WTC11 (cell line): ENCODE data around the gene LPCAT3. TPM values are rescaled to one million over a fixed set of nuclear protein-coding genes. Genes with fewer than 3 reads are reported as not detected.

Experiments
- ATAC-seq: fragments of 200-7000 bp; cut with Tn5 transposase; 2 replicates; pipeline ENCODE4 v1.10.0; 2021; ENCODE audit warnings: mild to moderate bottlenecking, moderate library complexity
- CTCF ChIA-PET: fragments of 300-600 bp; sonication (Branson Sonifier 250); formaldehyde crosslinking; loops from one replicate; lab custom pipeline; 2021; ENCODE audit warnings: antibody characterized with exemption; lab: Charles Lee
- POLR2A ChIA-PET: fragments of 350-600 bp; sonication (Branson Sonifier 250); formaldehyde crosslinking; loops from one replicate; lab custom pipeline; 2021; ENCODE audit warnings: antibody characterized with exemption; lab: Charles Lee
- DNase-seq: peaks from one replicate; pipeline ENCODE4 v3.0.0; 2021; ENCODE audit warnings: low spot score
- H3K27ac Mint-ChIP-seq: 2 replicates; pipeline ENCODE4 v1.8.0; 2021; ENCODE audit warnings: mixed read lengths
- H3K27me3 Mint-ChIP-seq: 2 replicates; pipeline ENCODE4 v1.8.0; 2021; ENCODE audit warnings: low read depth, mild to moderate bottlenecking, moderate library complexity, mixed read lengths
- H3K36me3 Mint-ChIP-seq: 2 replicates; pipeline ENCODE4 v1.8.0; 2021; ENCODE audit warnings: mixed read lengths
- H3K4me1 Mint-ChIP-seq: 2 replicates; pipeline ENCODE4 v1.8.0; 2022; ENCODE audit warnings: mixed read lengths
- H3K4me3 Mint-ChIP-seq: 2 replicates; pipeline ENCODE4 v1.8.0; 2021; ENCODE audit warnings: mild to moderate bottlenecking, moderate library complexity, mixed read lengths
- H3K9me3 Mint-ChIP-seq: 2 replicates; pipeline ENCODE4 v1.8.0; 2021; ENCODE audit warnings: mixed read lengths
- ETV6 ChIP-seq: sonication (generic); formaldehyde crosslinking; IDR thresholded peaks from 2 replicates; pipeline ENCODE4 v1.8.1; 2022; ENCODE audit warnings: mild to moderate bottlenecking, missing genetic modification reagents
- FOXP1 ChIP-seq: sonication (generic); formaldehyde crosslinking; IDR thresholded peaks from 2 replicates; pipeline ENCODE4 v1.8.0; 2022; ENCODE audit warnings: missing genetic modification reagents, mild to moderate bottlenecking, moderate library complexity, borderline replicate concordance
- GTF2I ChIP-seq: fragments of 250-450 bp; sonication (Bioruptor Pico); conservative IDR thresholded peaks from 2 replicates; pipeline ENCODE4 v1.4.0; 2021; ENCODE audit warnings: mild to moderate bottlenecking
- MYBL2 ChIP-seq: sonication (generic); formaldehyde crosslinking; IDR thresholded peaks from 2 replicates; pipeline ENCODE4 v1.8.1; 2023; ENCODE audit warnings: mild to moderate bottlenecking, moderate library complexity, missing genetic modification reagents
- NR1H2 ChIP-seq: sonication (generic); formaldehyde crosslinking; IDR thresholded peaks from 2 replicates; pipeline ENCODE4 v1.9.0; 2021; ENCODE audit warnings: mild to moderate bottlenecking, moderate library complexity, missing genetic modification reagents
- PRRX2 ChIP-seq: fragments of 250-450 bp; sonication (Bioruptor Pico); IDR thresholded peaks from 2 replicates; pipeline ENCODE4 v1.8.0; 2021; ENCODE audit warnings: mild to moderate bottlenecking
- TP53 ChIP-seq: sonication (generic); formaldehyde crosslinking; IDR thresholded peaks from 2 replicates; pipeline ENCODE4 v1.8.1; 2023; ENCODE audit warnings: mild to moderate bottlenecking, missing genetic modification reagents
- ZNF138 ChIP-seq: sonication (generic); formaldehyde crosslinking; conservative IDR thresholded peaks from 2 replicates; pipeline ENCODE4 v1.8.1; 2022; ENCODE audit warnings: mild to moderate bottlenecking, moderate library complexity, missing genetic modification reagents
- ZNF219 ChIP-seq: sonication (generic); formaldehyde crosslinking; IDR thresholded peaks from 2 replicates; pipeline ENCODE4 v1.8.0; 2023; ENCODE audit warnings: missing genetic modification reagents, mild to moderate bottlenecking, borderline replicate concordance
- ZNF423 ChIP-seq: fragments of 250-450 bp; sonication (Bioruptor Pico); IDR thresholded peaks from 2 replicates; pipeline ENCODE4 v2.1.2; 2022; ENCODE audit warnings: mild to moderate bottlenecking, moderate library complexity
- total RNA-seq: library from RNA; stranded (reverse); gene quantifications from 3 replicates; pipeline ENCODE4 v1.2.3, GENCODE V29; 2021
- TF ChIP-seq, protein P1 (sequence below): fragments of 250-450 bp; sonication (Bioruptor Pico); IDR thresholded peaks from 2 replicates; pipeline ENCODE4 v1.9.0; 2021; ENCODE audit warnings: mild to moderate bottlenecking
- TF ChIP-seq, protein P2 (sequence below): sonication (generic); formaldehyde crosslinking; IDR thresholded peaks from 2 replicates; pipeline ENCODE4 v1.8.0; 2022; ENCODE audit warnings: mild to moderate bottlenecking, missing genetic modification reagents
- TF ChIP-seq, protein P3 (sequence below): sonication (generic); formaldehyde crosslinking; IDR thresholded peaks from 2 replicates; pipeline ENCODE4 v1.8.0; 2023; ENCODE audit warnings: missing genetic modification reagents
- TF ChIP-seq, protein P4 (sequence below): sonication (generic); formaldehyde crosslinking; IDR thresholded peaks from 2 replicates; pipeline ENCODE4 v1.8.0; 2022; ENCODE audit warnings: mild to moderate bottlenecking, missing genetic modification reagents
- TF ChIP-seq, protein P5 (sequence below): sonication (generic); formaldehyde crosslinking; IDR thresholded peaks from 2 replicates; pipeline ENCODE4 v1.8.1; 2023; ENCODE audit warnings: mild to moderate bottlenecking, missing genetic modification reagents, moderate library complexity

LPCAT3 gene
- total RNA-seq, 1 experiment from 2014 or later = 40.0 TPM

DNA sequence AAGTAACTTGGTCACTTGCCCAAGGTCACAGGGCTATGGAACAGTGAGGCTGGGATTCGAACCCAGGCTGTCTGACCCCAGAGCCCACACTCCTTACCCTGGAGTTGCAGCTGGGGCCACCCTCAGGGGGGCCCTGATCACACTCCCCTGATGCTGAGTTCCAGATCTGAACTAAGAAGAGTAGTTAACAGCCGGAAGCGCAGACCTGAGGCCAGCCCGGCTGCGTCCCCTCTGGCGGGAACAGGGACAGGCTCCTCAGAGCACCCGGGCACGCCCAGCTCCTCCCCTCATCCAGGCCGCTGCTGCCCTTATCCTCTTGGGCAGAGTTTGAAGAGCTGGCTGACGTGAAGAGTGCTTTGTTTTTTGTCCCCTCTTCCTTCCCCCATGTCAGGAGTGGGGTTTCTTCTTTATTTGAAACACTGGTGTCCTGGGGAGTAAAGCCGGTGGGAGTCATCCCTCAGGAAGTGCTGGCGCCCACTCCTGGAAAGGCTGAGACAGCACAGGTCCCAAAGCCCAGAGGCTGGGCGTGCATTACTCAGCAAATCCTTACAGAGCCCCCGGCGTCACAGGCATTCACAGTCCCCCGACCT is 56.5 kb downstream of the LPCAT3 start (continued):
- TF ChIP-seq, protein P1, sequence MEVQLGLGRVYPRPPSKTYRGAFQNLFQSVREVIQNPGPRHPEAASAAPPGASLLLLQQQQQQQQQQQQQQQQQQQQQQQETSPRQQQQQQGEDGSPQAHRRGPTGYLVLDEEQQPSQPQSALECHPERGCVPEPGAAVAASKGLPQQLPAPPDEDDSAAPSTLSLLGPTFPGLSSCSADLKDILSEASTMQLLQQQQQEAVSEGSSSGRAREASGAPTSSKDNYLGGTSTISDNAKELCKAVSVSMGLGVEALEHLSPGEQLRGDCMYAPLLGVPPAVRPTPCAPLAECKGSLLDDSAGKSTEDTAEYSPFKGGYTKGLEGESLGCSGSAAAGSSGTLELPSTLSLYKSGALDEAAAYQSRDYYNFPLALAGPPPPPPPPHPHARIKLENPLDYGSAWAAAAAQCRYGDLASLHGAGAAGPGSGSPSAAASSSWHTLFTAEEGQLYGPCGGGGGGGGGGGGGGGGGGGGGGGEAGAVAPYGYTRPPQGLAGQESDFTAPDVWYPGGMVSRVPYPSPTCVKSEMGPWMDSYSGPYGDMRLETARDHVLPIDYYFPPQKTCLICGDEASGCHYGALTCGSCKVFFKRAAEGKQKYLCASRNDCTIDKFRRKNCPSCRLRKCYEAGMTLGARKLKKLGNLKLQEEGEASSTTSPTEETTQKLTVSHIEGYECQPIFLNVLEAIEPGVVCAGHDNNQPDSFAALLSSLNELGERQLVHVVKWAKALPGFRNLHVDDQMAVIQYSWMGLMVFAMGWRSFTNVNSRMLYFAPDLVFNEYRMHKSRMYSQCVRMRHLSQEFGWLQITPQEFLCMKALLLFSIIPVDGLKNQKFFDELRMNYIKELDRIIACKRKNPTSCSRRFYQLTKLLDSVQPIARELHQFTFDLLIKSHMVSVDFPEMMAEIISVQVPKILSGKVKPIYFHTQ = no peak
- TF ChIP-seq ZNF423 (CRISPR knock-in tag) = 0 out of 2 replicates have a peak, but pooled peaks have one; percentile 4
- TF ChIP-seq, protein P2, sequence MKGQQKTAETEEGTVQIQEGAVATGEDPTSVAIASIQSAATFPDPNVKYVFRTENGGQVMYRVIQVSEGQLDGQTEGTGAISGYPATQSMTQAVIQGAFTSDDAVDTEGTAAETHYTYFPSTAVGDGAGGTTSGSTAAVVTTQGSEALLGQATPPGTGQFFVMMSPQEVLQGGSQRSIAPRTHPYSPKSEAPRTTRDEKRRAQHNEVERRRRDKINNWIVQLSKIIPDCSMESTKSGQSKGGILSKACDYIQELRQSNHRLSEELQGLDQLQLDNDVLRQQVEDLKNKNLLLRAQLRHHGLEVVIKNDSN = no peak
- TF ChIP-seq, protein P3, sequence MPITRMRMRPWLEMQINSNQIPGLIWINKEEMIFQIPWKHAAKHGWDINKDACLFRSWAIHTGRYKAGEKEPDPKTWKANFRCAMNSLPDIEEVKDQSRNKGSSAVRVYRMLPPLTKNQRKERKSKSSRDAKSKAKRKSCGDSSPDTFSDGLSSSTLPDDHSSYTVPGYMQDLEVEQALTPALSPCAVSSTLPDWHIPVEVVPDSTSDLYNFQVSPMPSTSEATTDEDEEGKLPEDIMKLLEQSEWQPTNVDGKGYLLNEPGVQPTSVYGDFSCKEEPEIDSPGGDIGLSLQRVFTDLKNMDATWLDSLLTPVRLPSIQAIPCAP (CRISPR knock-in tag) = no peak

DNA sequence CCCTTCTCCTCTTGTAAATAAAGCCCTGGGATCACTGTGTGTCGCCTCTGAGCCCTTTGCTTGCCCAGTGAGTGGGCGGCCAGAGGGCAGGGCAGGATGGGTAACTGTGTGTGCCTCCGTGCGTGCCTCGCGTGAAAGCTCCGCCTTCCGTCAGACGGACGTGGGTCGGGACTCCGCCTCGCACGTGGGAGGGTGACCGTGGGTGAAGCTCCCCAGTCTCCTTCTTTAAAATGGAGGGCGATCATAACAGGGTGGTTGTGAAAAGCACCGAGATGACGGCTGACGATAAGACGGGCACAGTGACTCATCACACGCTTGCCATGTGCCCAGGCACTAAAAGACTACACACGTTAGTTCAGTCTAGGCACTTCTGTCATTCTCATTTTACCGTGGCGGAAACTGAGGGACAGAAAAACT is 57.0 kb downstream of the LPCAT3 start:
- ChIA-PET POLR2A (interaction anchor here (1.5 to 6.6 kb wide), 4 partner anchors 16 to 88 kb away, joined by 10 to 167 read pairs (median 14); partner anchors contain the start of genes C12orf57, RNU7-1 and SPSB2), CTCF (interaction anchor here (0.6 to 9.7 kb wide), 24 partner anchors 9 to 261 kb away, joined by 3 to 296 read pairs (median 6); partner anchors contain the start of genes ATN1, C12orf57, LPCAT3 and MLF2)
- ATAC-seq (no peak), DNase-seq (no peak)
- Mint-ChIP-seq H3K4me3 (peak overlapping the region; percentile 75), H3K27me3 (no peaks in the 10 kb centered on the region), H3K27ac (peak overlapping the region; percentile 99), H3K4me1 (peaks cover 53% of the 10 kb centered on the region), H3K36me3 (peaks cover 12% of the 10 kb centered on the region), H3K9me3 (no peaks in the 10 kb centered on the region)
- TF ChIP-seq, protein P4, sequence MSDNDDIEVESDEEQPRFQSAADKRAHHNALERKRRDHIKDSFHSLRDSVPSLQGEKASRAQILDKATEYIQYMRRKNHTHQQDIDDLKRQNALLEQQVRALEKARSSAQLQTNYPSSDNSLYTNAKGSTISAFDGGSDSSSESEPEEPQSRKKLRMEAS (CRISPR knock-in tag) = no peak
- TF ChIP-seq GTF2I (CRISPR knock-in tag) = no peak
- 0 out of 2 replicates have a peak, but pooled peaks have one; percentile 17 for TF ChIP-seq ETV6 (CRISPR knock-in tag)
- peak; percentile 14; the same call in 1 of the 2 replicates for TF ChIP-seq PRRX2 (CRISPR knock-in tag)

DNA sequence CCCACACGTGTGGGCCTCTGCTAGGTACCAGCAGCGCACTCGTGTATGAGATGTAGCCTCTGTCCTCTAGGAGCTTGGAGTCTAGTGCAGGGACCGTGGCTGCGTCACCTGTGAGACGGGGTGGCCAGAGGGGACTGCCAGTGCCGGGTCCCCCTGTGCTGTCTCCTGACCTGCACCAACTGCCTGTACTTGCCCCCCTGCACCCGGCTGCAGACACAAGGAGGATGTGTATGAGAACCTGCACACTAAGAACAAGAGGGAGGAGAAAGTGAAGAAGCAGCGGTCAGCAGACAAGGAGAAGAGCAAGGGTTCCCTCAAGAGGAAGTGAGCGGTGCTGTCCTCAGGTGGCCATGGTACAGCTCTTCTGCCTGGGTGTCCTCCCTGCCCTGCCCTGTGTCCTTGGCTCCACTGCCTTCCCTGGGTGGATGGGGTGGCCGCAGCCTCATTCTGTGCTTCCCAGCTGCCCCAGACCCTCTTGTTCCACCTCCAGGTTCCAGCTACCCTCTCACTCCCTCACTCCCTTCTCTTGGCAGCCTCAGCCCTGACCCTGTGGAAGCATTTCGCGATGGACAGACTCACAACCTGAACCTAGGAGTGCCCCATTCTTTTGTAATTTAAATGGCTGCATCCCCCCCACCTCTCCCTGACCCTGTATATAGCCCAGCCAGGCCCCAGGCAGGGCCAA is 57.5 kb downstream of the LPCAT3 start:
- H3K4me3 Mint-ChIP-seq = no peak overlapping the region
- ChIA-PET CTCF (interaction anchor here (0.6 to 9.7 kb wide), 14 partner anchors 8 to 229 kb away, joined by 3 to 296 read pairs (median 4); partner anchors contain the start of genes C12orf57, PEX5 and RNU7-1), POLR2A (interaction anchor here (0.6 to 6.6 kb wide), 4 partner anchors 16 to 119 kb away, joined by 4 to 167 read pairs (median 14); partner anchors contain the start of genes C12orf57 and RNU7-1)
- DNase-seq (no peak), ATAC-seq (no peak)
- no peak for TF ChIP-seq GTF2I (CRISPR knock-in tag)
- TF ChIP-seq TP53 (CRISPR knock-in tag) = no peak
- H3K27ac Mint-ChIP-seq = peak overlapping the region; percentile 70; the same call in 1 of the 2 replicates
- no peaks in the 10 kb centered on the region for H3K27me3 Mint-ChIP-seq
- H3K9me3 Mint-ChIP-seq = no peaks in the 10 kb centered on the region
- peaks cover 7% of the 10 kb centered on the region for H3K36me3 Mint-ChIP-seq
- peaks cover 50% of the 10 kb centered on the region for H3K4me1 Mint-ChIP-seq

DNA sequence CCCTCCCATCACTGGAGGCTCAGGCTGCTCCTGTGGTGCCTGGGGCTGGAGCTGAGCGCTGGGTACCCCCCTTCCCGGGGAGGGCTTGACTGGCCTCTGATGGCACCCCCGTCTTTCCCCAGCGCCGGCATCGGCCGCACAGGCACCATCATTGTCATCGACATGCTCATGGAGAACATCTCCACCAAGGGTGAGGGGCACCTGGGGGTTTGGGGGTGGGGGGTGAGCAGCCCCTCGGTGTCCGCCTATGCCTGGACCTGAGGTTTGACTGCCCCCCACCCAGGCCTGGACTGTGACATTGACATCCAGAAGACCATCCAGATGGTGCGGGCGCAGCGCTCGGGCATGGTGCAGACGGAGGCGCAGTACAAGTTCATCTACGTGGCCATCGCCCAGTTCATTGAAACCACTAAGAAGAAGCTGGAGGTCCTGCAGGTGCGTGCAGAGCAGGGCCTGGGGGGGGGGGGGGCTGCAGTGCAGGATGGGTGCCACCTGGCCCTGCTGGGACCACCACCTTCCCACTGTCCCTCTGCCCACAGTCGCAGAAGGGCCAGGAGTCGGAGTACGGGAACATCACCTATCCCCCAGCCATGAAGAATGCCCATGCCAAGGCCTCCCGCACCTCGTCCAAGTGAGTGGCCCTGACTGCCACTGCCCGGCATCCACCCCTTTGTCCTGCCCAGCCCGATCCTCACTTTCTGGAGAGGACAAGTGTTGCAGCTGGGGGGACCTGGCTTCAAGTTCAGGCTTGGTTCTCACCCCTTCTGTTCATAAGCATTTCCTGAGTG is 58.3 kb downstream of the LPCAT3 start:
- DNase-seq = no peak
- no peak for ATAC-seq
- ChIA-PET CTCF (interaction anchor here (0.6 to 9.7 kb wide), 10 partner anchors 7 to 230 kb away, joined by 3 to 296 read pairs (median 9); partner anchors contain the start of genes C12orf57, PEX5 and RNU7-1), POLR2A (interaction anchor here (0.6 to 6.6 kb wide), 4 partner anchors 14 to 120 kb away, joined by 4 to 167 read pairs (median 12); partner anchors contain the start of genes C12orf57 and RNU7-1)
- Mint-ChIP-seq H3K27me3 (no peaks in the 10 kb centered on the region), H3K27ac (peak overlapping the region; percentile 33; the same call in 1 of the 2 replicates), H3K36me3 (no peaks in the 10 kb centered on the region), H3K4me3 (no peak overlapping the region), H3K9me3 (no peaks in the 10 kb centered on the region), H3K4me1 (peaks cover 43% of the 10 kb centered on the region)
- TF ChIP-seq FOXP1 (CRISPR knock-in tag) (no peak), ZNF138 (no peak), MYBL2 (no peak), ZNF219 (CRISPR knock-in tag) (no peak), NR1H2 (no peak)
- TF ChIP-seq, protein P5, sequence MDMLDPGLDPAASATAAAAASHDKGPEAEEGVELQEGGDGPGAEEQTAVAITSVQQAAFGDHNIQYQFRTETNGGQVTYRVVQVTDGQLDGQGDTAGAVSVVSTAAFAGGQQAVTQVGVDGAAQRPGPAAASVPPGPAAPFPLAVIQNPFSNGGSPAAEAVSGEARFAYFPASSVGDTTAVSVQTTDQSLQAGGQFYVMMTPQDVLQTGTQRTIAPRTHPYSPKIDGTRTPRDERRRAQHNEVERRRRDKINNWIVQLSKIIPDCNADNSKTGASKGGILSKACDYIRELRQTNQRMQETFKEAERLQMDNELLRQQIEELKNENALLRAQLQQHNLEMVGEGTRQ = no peak
- TF ChIP-seq, protein P3 (CRISPR knock-in tag) = no peak
- TF ChIP-seq, protein P1 = no peak
